Vagina (tissue), 2 donors: ENCODE results near the gene PBX4. TPM values are rescaled to one million over a fixed set of nuclear protein-coding genes. Genes with fewer than 3 reads are reported as not detected.

ENCODE experiments used
- DNase-seq, 2 donors: peaks; one replicate each; pipeline ENCODE4 v3.0.0-alpha.2; 2017; ENCODE audit errors: extremely low spot score in 2 of 2
- H3K27ac ChIP-seq: fragments of 200-600 bp; sonication (generic); one replicate; pipeline ENCODE4 v1.5.1; 2019
- H3K27me3 ChIP-seq: fragments of 200-600 bp; sonication (generic); one replicate; pipeline ENCODE4 v1.5.1; 2019
- H3K36me3 ChIP-seq, 2 donors: fragments of 200-600 bp; sonication (generic); one replicate each; pipeline ENCODE4 v1.5.1; 2017 to 2019
- H3K4me1 ChIP-seq: fragments of 200-600 bp; sonication (generic); one replicate; pipeline ENCODE4 v1.5.1; 2019
- H3K4me3 ChIP-seq, 2 donors: fragments of 200-600 bp; sonication (generic); 1 replicate in 1 of 2; 2 replicates in 1 of 2; pipeline ENCODE4 v1.5.1; 2016 to 2019
- H3K9me3 ChIP-seq: fragments of 200-600 bp; sonication (generic); one replicate; pipeline ENCODE4 v1.5.1; 2019
- POLR2A ChIP-seq, 2 donors: fragments of 450-650 bp; IDR thresholded peaks; one replicate each; pipeline ENCODE4 v1.6.1; 2017; ENCODE audit warnings: antibody characterized with exemption in 2 of 2, mild to moderate bottlenecking in 2 of 2, moderate library complexity in 2 of 2
- POLR2AphosphoS5 ChIP-seq, 2 donors: sonication (generic); formaldehyde crosslinking; IDR thresholded peaks; one replicate each; pipeline ENCODE4 v1.9.0; 2017; ENCODE audit warnings: antibody characterized with exemption in 2 of 2, mild to moderate bottlenecking in 2 of 2, low read depth in 1 of 2; ENCODE audit not compliant: insufficient read depth in 1 of 2
- intact Hi-C: fragments of 100-400 bp; cut with DNase I; formaldehyde crosslinking; loops from one replicate; pipeline ENCODE4 v1.15.1; 2023
- total RNA-seq: library from RNA; depleted of rRNA; stranded (reverse); fragments of >200 nt; gene quantifications from one replicate; pipeline ENCODE4 v1.2.3, GENCODE V29; 2016
- TF ChIP-seq, protein P1 (sequence below), 3 experiments: fragments of 450-650 bp in 2 of 3; fragments of 200-600 bp in 1 of 3; sonication (generic) in 1 of 3; IDR thresholded peaks; one replicate each; pipeline ENCODE4 v1.5.1; 2017 to 2019; ENCODE audit warnings: antibody characterized with exemption in 3 of 3, mild to moderate bottlenecking in 2 of 3, moderate library complexity in 2 of 3

The PBX4 gene
- total RNA-seq, 1 donor from 2014 or later = 5.2 TPM

DNA sequence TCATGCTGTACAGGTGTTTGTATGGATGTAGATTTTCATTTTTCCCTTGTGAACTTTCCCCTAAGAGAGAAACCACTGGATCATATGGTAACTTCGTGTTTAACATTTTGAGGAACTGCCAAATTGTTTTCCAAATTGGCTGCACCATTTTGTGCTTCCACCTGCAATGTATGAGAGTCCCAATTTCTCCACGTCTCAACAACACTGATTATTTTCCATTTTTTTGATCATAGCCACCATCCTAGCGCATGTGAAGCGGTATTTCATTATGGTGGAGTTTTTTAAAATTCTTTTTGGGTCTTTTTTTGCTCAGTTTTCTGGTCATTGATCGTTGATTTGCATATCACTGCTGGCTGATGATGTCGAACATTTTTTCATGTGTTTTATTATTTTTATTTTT lies 97.5 kb downstream of the PBX4 start:
- H3K36me3 ChIP-seq = peaks cover 0 to 3% of the 10 kb centered on the region in 2 donors
- no peak overlapping the region for H3K4me3 ChIP-seq
- H3K27me3 ChIP-seq = no peaks in the 10 kb centered on the region
- DNase-seq = no peak
- intact Hi-C loops = no loop called here
- peaks cover 19% of the 10 kb centered on the region for H3K4me1 ChIP-seq
- no peak overlapping the region for H3K27ac ChIP-seq
- TF ChIP-seq, protein P1, sequence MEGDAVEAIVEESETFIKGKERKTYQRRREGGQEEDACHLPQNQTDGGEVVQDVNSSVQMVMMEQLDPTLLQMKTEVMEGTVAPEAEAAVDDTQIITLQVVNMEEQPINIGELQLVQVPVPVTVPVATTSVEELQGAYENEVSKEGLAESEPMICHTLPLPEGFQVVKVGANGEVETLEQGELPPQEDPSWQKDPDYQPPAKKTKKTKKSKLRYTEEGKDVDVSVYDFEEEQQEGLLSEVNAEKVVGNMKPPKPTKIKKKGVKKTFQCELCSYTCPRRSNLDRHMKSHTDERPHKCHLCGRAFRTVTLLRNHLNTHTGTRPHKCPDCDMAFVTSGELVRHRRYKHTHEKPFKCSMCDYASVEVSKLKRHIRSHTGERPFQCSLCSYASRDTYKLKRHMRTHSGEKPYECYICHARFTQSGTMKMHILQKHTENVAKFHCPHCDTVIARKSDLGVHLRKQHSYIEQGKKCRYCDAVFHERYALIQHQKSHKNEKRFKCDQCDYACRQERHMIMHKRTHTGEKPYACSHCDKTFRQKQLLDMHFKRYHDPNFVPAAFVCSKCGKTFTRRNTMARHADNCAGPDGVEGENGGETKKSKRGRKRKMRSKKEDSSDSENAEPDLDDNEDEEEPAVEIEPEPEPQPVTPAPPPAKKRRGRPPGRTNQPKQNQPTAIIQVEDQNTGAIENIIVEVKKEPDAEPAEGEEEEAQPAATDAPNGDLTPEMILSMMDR (IDR thresholded peaks at IDR 0.05) = no peak
- no peak for TF ChIP-seq POLR2AphosphoS5 (IDR thresholded peaks at IDR 0.05; ENCODE audit: insufficient read depth in 1 of 2, low read depth in 1 of 2)
- TF ChIP-seq POLR2A (IDR thresholded peaks at IDR 0.05) = no peak
- H3K9me3 ChIP-seq = no peaks in the 10 kb centered on the region

DNA sequence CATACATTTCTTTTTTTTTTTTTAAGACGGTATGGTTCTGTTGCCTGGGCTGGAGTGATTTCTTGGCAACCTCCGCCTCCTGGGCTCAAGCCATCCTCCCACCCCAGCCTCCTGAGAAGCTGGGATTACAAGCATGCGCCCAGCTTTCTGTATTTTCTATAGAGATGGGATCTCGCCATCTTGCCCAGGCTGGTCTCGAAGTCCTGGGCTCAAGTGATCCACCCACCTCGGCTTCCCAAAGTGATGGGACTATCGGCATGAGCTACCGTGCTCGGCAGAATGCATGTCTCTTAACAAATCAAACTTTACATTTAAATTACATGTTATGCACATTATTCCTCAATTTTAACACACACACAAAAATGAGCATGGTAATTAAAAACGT lies 101.3 kb downstream of the PBX4 start:
- no peaks in the 10 kb centered on the region for H3K27me3 ChIP-seq
- H3K36me3 ChIP-seq = no peaks in the 10 kb centered on the region
- H3K9me3 ChIP-seq = no peaks in the 10 kb centered on the region
- intact Hi-C loops = no loop called here
- peak overlapping the region; percentile 56 to 69 for H3K4me3 ChIP-seq
- H3K4me1 ChIP-seq = peaks cover 37% of the 10 kb centered on the region
- no peak for DNase-seq
- TF ChIP-seq, protein P1 (IDR thresholded peaks at IDR 0.05) = no peak
- TF ChIP-seq POLR2AphosphoS5 (IDR thresholded peaks at IDR 0.05; ENCODE audit: insufficient read depth in 1 of 2, low read depth in 1 of 2) (no peak), POLR2A (IDR thresholded peaks at IDR 0.05) (no peak)
- H3K27ac ChIP-seq = no peak overlapping the region

DNA sequence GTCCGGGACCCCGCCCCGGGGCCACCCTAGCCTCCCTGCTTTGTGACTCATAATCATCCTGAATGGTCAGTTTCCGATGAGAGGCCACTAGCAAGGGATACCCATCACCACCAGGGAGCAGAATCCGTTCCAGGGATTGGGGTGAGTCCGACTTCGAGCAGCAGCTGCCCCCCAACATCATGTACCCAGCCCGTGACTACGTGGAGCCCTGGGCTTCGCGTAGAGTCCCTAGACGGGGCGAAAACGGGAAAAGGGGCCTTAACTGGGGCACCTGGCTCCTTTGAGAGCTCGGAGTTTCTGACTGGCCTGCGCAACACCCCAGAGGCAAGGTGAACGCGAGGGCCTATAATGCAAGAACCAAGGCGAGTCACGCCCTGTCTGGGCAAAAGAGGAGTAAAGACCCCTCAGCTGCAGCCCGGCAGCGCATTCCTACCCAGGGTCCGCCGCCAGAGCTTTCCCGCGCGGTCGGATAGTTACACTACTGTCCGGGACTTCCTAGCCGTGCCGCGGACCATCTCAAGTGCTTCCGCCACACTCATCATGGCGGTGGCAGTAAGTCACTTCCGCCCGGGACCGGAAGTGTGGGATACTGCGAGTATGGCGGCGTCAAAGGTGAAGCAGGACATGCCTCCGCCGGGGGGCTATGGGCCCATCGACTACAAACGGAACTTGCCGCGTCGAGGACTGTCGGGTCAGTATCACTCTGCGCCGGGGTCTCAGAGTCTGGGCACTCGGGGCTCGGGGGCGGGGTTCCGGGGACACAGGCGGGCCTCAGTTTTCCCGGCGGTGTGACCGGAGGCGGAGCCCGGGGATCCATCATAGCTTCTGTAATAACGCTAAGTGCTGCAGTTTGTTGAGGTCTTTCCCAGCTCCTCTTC lies 102.6 kb downstream of the PBX4 start, which contains the start of gene NDUFA13:
NDUFA13 (plus strand) TSS at position 584 of the 878 bp plus-strand sequence; CDS start at position 598, 14 bp downstream.
- no peaks in the 10 kb centered on the region for H3K36me3 ChIP-seq
- intact Hi-C loops = no loop called here
- TF ChIP-seq POLR2AphosphoS5 (IDR thresholded peaks at IDR 0.05; ENCODE audit: insufficient read depth in 1 of 2, low read depth in 1 of 2) (peak; percentile 98 to 99), POLR2A (IDR thresholded peaks at IDR 0.05) (peak in 1 of 2 donors; percentile 44)
- TF ChIP-seq, protein P1 (IDR thresholded peaks at IDR 0.05) = no peak
- H3K9me3 ChIP-seq = no peaks in the 10 kb centered on the region
- peaks cover 37% of the 10 kb centered on the region for H3K4me1 ChIP-seq
- H3K27ac ChIP-seq = peak within 1 kb of the TSS; percentile 80
- no peaks in the 10 kb centered on the region for H3K27me3 ChIP-seq
- peak in 1 of 2 donors; percentile 92 for DNase-seq
- H3K4me3 ChIP-seq = peak within 1 kb of the TSS; percentile 56 to 69

DNA sequence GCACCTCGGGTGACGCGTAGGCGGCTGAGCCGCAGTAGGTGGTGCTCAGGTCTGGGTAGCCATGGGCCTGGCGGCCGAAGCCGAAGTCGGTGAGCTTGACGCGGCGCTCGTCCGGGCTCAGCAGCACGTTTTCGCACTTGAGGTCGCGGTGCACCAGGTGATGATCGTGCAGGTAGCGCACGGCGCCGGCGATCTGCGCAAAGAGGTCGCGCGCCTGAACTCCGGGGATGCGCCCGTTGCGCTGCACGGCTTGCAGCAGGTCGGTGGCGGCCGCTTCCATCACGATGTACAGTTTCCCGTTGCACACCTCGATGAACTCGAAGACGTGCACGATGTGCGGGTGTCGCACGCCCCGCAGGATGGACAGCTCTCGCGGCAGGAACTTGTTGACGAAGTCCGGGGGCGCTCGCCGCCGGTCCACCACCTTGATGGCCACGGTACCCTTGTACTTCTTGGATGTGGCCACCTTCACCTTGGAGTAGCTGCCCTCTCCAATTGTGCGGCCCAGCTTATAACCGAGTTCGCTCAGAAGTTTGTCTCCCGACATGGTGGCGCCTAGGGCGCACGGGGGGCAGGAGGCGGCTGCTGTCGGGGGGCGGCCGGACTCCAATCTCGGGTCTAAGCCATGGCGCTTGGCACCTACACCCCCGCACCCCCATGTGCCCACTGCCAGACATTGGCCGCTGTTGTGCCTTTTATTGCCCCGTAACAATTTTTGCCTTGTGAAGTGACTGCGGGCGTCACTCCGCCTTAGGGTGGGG lies 103.4 kb downstream of the PBX4 start, which contains the start of gene TSSK6:
TSSK6 (minus strand) TSS at position 668 of the 761 bp plus-strand sequence; CDS start at position 547, 121 bp downstream.
- Histone ChIP-seq H3K4me1 (peaks cover 37% of the 10 kb centered on the region), H3K4me3 (peak within 1 kb of the TSS; percentile 56 to 69), H3K27me3 (no peaks in the 10 kb centered on the region), H3K36me3 (no peaks in the 10 kb centered on the region), H3K27ac (peak within 1 kb of the TSS; percentile 80), H3K9me3 (no peaks in the 10 kb centered on the region)
- DNase-seq = no peak
- intact Hi-C loops = no loop called here
- TF ChIP-seq POLR2AphosphoS5 (IDR thresholded peaks at IDR 0.05; ENCODE audit: insufficient read depth in 1 of 2, low read depth in 1 of 2) (no peak), POLR2A (IDR thresholded peaks at IDR 0.05) (no peak)
- TF ChIP-seq, protein P1 (IDR thresholded peaks at IDR 0.05) = no peak
